BJ (cell line): Measurements from ENCODE around the gene DLG2. TPM values are rescaled to one million over a fixed set of nuclear protein-coding genes. Genes with fewer than 3 reads are reported as not detected.
A peak's percentile ranks its signal among the peaks of the same experiment; 100 is the strongest.

Experiments used
- CTCF ChIA-PET: fragments of 350-600 bp; formaldehyde crosslinking; extraction: SDS; loops from one replicate; lab custom pipeline; 2021; ENCODE audit warnings: antibody characterized with exemption, inconsistent platforms; lab: Yijun Ruan, JAX
- POLR2A ChIA-PET: fragments of 300-600 bp; sonication (Branson Sonifier 250); formaldehyde crosslinking; extraction: SDS; loops from one replicate; lab custom pipeline; 2021; ENCODE audit warnings: antibody characterized with exemption; lab: Charles Lee
- DNase-seq: peaks from one replicate; pipeline ENCODE4 v3.0.0-alpha.2; 2011; ENCODE audit warnings: low read depth
- H3K27me3 ChIP-seq: 2 replicates; pipeline ENCODE4 v1.6.0; 2011; ENCODE audit warnings: low read length; ENCODE audit not compliant: control insufficient read depth, insufficient read depth
- H3K36me3 ChIP-seq: 2 replicates; pipeline ENCODE4 v1.5.1; 2011; ENCODE audit warnings: low read length; ENCODE audit not compliant: control insufficient read depth, insufficient read depth
- H3K4me3 ChIP-seq: 2 replicates; pipeline ENCODE4 v1.5.1; 2011; ENCODE audit warnings: low read depth, mild to moderate bottlenecking, control low read depth, low read length
- CTCF ChIP-seq: IDR thresholded peaks from 2 replicates; pipeline ENCODE4 v1.5.1; 2011; ENCODE audit warnings: low read depth, mild to moderate bottlenecking, control low read depth, inconsistent platforms, low read length, moderate library complexity; ENCODE audit not compliant: insufficient read depth
- polyA plus RNA-seq: library from polyadenylated mRNA; depleted of rRNA; stranded (reverse); fragments of >200 nt; gene quantifications from 2 replicates; pipeline ENCODE4 v1.2.3, GENCODE V29; 2011

The DLG2 gene
- polyA plus RNA-seq, 1 experiment = 0.28 TPM

GRCh38 chr11:84714316-84714780 lies 912.8 kb downstream of the DLG2 start:
- DNase-seq = no peak
- TF ChIP-seq CTCF = peak; percentile 28; the same call in 1 of the 2 replicates
- ChIA-PET POLR2A (no interaction called here), CTCF (no interaction called here)
- no peak overlapping the region for H3K4me3 ChIP-seq
- no peaks in the 10 kb centered on the region for H3K36me3 ChIP-seq
- H3K27me3 ChIP-seq = no peaks in the 10 kb centered on the region

GRCh38 chr11:84691830-84692229 lies 935.3 kb downstream of the DLG2 start:
- no peak for TF ChIP-seq CTCF
- POLR2A ChIA-PET = no interaction called here
- Histone ChIP-seq H3K36me3 (no peaks in the 10 kb centered on the region), H3K4me3 (no peak overlapping the region), H3K27me3 (no peaks in the 10 kb centered on the region)
- CTCF ChIA-PET = no interaction called here
- DNase-seq = no peak

- no peak for TF ChIP-seq CTCF
- no peaks in the 10 kb centered on the region for H3K36me3 ChIP-seq
- ChIA-PET POLR2A (no interaction called here), CTCF (interaction anchor here (1.2 kb wide), 1 partner anchor 32 kb away, joined by 4 read pairs; no protein-coding TSS in a partner anchor)
- no peaks in the 10 kb centered on the region for H3K27me3 ChIP-seq
- no peak overlapping the region for H3K4me3 ChIP-seq
- no peak for DNase-seq
Observed at GRCh38 chr11:84687433-84687832, 939.7 kb downstream of the DLG2 start.

- Histone ChIP-seq H3K4me3 (no peak overlapping the region), H3K27me3 (no peaks in the 10 kb centered on the region), H3K36me3 (no peaks in the 10 kb centered on the region)
- TF ChIP-seq CTCF = no peak
- ChIA-PET POLR2A (no interaction called here), CTCF (no interaction called here)
- no peak for DNase-seq
Observed at GRCh38 chr11:84686716-84687115, 940.4 kb downstream of the DLG2 start.

- no peaks in the 10 kb centered on the region for H3K27me3 ChIP-seq
- no peak overlapping the region for H3K4me3 ChIP-seq
- no peaks in the 10 kb centered on the region for H3K36me3 ChIP-seq
- ChIA-PET CTCF (no interaction called here), POLR2A (no interaction called here)
- TF ChIP-seq CTCF = no peak
- no peak for DNase-seq
Observed at GRCh38 chr11:84685976-84686375, 941.2 kb downstream of the DLG2 start.
